ENCODE measurements around the gene CDC34. TPM values are rescaled to one million over a fixed set of nuclear protein-coding genes. Genes with fewer than 3 reads are reported as not detected.

The CDC34 gene
- total RNA-seq, 1 donor: 31.0 TPM

GRCh38 chr19:576768-577438, 45.3 kb downstream of the CDC34 start:
- TF ChIP-seq CTCF (IDR thresholded peaks at IDR 0.05; ENCODE audit: insufficient read depth, low read length): no peak
- DNase-seq (ENCODE audit: low read depth): no peak
- H3K4me3 ChIP-seq (ENCODE audit: low read depth, low read length): no peak overlapping the region

DNA sequence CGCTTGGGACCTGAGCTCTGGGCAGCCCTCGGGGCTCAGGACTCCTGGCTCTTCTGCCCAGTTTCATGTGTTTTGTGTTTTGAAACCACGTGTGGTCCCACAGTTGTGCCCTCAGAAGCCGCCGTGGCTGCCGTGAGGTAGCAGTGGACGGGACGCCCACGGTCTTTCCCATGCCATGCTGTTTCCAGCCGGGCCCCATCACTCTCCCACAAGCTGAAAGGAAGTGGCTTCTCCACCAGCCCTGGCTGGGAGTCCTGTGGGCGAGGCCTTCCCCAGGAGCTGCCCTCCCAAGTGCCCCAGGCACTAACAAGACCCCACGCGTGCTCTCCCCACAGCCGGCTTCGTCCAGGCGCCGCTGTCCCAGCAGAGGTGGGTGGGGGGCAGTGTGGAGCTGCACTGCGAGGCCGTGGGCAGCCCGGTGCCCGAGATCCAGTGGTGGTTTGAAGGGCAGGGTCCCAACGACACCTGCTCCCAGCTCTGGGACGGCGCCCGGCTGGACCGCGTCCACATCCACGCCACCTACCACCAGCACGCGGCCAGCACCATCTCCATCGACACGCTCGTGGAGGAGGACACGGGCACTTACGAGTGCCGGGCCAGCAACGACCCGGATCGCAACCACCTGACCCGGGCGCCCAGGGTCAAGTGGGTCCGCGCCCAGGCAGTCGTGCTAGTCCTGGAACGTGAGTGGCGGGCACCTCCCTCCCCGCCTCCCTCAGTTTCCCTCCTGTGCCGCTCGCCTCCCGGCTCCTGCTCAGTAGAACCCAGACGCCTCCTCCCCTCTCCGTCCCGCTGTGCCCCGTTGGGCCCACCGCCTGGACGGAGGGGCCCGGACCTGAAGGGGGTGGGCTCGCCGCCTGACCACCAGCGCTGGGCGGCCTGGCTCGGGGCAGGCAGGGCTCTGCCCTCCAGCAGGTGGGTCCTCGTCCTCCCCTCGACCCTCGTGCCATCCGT, 46.2 kb downstream of the CDC34 start:
- no peak for TF ChIP-seq CTCF (IDR thresholded peaks at IDR 0.05; ENCODE audit: insufficient read depth, low read length)
- no peak for DNase-seq (ENCODE audit: low read depth)
- no peak overlapping the region for H3K4me3 ChIP-seq (ENCODE audit: low read depth, low read length)

DNA sequence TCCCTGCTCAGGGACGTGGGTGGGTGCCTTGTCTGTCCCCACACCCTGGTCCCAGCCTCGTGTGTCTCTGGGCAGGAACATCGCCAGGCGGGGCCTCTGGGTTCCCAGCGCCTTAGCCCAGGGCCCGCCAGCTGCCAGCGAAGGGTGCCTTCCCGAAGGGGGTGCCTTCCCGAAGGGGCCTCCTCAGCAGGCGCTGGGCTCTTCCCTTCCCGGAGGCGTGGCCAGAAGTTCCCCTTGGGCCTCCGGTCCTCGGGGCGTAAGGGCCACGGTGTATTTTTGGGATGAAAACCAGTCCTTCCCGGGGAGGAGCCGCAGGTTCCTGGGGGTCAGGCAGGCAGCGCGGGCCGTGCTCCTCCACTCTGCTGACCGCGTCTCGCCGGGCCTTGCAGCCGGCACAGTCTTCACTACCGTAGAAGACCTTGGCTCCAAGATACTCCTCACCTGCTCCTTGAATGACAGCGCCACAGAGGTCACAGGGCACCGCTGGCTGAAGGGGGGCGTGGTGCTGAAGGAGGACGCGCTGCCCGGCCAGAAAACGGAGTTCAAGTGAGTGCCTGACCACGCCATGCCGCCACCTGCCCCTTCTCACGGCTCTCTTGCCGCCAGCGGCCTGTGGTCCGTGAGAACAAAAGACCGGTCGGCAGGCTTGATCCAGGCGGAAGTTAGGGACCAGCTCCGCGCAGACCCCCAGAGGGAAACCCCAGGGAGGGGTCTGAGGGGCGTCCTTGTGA, 47.7 kb downstream of the CDC34 start:
- no peak for TF ChIP-seq CTCF (IDR thresholded peaks at IDR 0.05; ENCODE audit: insufficient read depth, low read length)
- H3K4me3 ChIP-seq (ENCODE audit: low read depth, low read length): no peak overlapping the region
- no peak for DNase-seq (ENCODE audit: low read depth)

DNA sequence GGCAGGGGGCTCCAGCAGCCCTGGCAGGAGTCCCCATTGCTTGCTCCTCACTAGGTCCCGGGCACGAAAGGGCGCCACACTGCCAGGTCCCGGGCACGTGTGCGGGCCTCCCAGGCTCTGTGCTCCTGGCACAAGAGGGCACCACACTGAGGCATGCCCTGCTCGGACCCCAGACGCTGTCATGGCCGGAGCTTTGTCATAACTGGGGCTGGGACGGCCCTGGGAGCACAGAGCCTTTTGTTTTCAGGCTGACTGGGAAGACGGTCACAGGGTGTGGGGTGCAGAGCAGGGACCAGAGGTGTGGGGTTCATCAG, 48.2 kb downstream of the CDC34 start:
- TF ChIP-seq CTCF (IDR thresholded peaks at IDR 0.05; ENCODE audit: insufficient read depth, low read length): no peak
- DNase-seq (ENCODE audit: low read depth): no peak
- no peak overlapping the region for H3K4me3 ChIP-seq (ENCODE audit: low read depth, low read length)

GRCh38 chr19:580274-580835, 48.8 kb downstream of the CDC34 start:
- TF ChIP-seq CTCF (IDR thresholded peaks at IDR 0.05; ENCODE audit: insufficient read depth, low read length): no peak

GRCh38 chr19:581399-582111, 50.0 kb downstream of the CDC34 start:
- DNase-seq (ENCODE audit: low read depth): no peak
- TF ChIP-seq CTCF (IDR thresholded peaks at IDR 0.05; ENCODE audit: insufficient read depth, low read length): no peak

More at GRCh38 chr19:580274-580835, 48.8 kb downstream of the CDC34 start:
- no peak for DNase-seq (ENCODE audit: low read depth)
- H3K4me3 ChIP-seq (ENCODE audit: low read depth, low read length): no peak overlapping the region

More at GRCh38 chr19:581399-582111, 50.0 kb downstream of the CDC34 start:
- H3K4me3 ChIP-seq (ENCODE audit: low read depth, low read length): no peak overlapping the region
